ENCODE data around the gene ZBTB7A. TPM values are rescaled to one million over a fixed set of nuclear protein-coding genes. Genes with fewer than 3 reads are reported as not detected.
A peak's percentile ranks its signal among the peaks of the same experiment; 100 is the strongest.

ZBTB7A gene
- total and polyA plus RNA-seq, 10 of the 15 experiments (the other 5 are each of a cell fraction or from before 2014, with no cell fraction given): 0.26 to 42.4 (median 4.5) TPM

DNA sequence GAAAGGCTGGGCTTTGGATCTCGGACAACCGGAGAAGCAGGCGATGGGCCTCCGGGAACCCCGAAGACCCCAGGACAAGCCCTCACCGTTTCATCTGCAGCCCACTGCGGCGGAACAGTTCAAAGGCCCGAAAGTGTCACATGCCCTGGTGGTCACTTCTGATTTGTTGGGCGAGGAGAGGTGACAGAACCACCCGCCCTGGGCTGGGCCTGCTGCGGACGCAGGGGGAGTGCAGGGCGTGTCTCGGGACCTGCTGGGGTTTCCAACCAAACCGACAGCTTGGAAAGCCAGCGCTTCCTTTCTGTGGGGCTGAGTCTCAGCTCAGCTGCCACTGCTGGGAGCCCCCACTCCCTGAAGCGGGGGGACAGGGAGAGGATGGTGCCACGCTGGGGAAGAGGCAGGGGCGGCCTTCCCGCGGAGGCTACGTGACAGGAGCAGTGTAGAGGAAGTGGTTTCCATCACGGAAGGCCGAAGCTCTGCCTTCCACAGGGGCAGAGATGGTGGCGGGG lies 22.8 kb upstream of the ZBTB7A start (continued):
- TF ChIP-seq SKIL (IDR thresholded peaks at IDR 0.05; ENCODE audit: low read depth, poor library complexity, severe bottlenecking) (no peak), NBN (IDR thresholded peaks at IDR 0.05) (no peak), SMARCA5 (IDR thresholded peaks at IDR 0.05) (no peak), USF1 (IDR thresholded peaks at IDR 0.05; ENCODE audit: borderline replicate concordance, extremely low read length, insufficient read depth, low read depth, low read length) (peak; percentile 78), RUNX3 (IDR thresholded peaks at IDR 0.05; ENCODE audit: low read length) (peak; percentile 27; the same call in 1 of the 2 replicates), EGR1 (IDR thresholded peaks at IDR 0.05; ENCODE audit: borderline replicate concordance in 1 of 2, low read depth in 2 of 2, low read length in 2 of 2) (0 out of 3 replicates have a peak, but pooled peaks of 1 of the 2 experiments have one; percentile 5)

- 0 out of 2 replicates have a peak overlapping the region, but pooled peaks have one; percentile 31 for H3K4me2 ChIP-seq (ENCODE audit: control insufficient read depth, insufficient read depth)
- BruUV-seq (replicated peaks): no TSS peak
- SMC1A ChIA-PET (ENCODE audit: uncharacterized antibody, unreplicated experiment): no interaction called here
- H2AFZ ChIP-seq (ENCODE audit: control insufficient read depth, low read depth, low read length): peak overlapping the region; percentile 44
- H3K4me1 ChIP-seq (ENCODE audit: control insufficient read depth, insufficient read depth, low read length): peaks cover 14% of the 10 kb centered on the region
- FAIRE-seq (no peak), DNase-seq (ENCODE audit: low read depth, low spot score) (no peak), ATAC-seq (no peak)
- WGBS (ENCODE audit: insufficient coverage, insufficient replicate concordance, low lambda C conversion rate, missing lambda C conversion rate): 88% methylated on average over 2 of the region's 2 CpGs
- H4K20me1 ChIP-seq (ENCODE audit: control insufficient read depth, insufficient read depth): no peaks in the 10 kb centered on the region
- POLR2A ChIA-PET: interaction anchor here (0.6 kb wide), 1 partner anchor 279 kb away, joined by 4 read pairs; no protein-coding TSS in a partner anchor
- H3K4me3 ChIP-seq: no peak overlapping the region
- CTCF ChIA-PET: interaction anchor here (1.3 kb wide), 1 partner anchor 119 kb away, joined by 3 read pairs; no protein-coding TSS in a partner anchor
- peak overlapping the region; percentile 58; the same call in 1 of the 2 replicates for H3K9ac ChIP-seq (ENCODE audit: control insufficient read depth, insufficient read depth, low read length)
- in situ Hi-C loops (cut with MboI): no loop called here
- intact Hi-C loops (cut with micrococcal nuclease; ENCODE audit: unreplicated experiment): no loop called here
- H3K79me2 ChIP-seq (ENCODE audit: control insufficient read depth, insufficient read depth, low read length): no peaks in the 10 kb centered on the region
- H3K9me3 ChIP-seq (replicated peaks; ENCODE audit: control insufficient read depth, insufficient read depth, low read length): no peaks in the 10 kb centered on the region
- H3K27ac ChIP-seq (ENCODE audit: control insufficient read depth, insufficient read depth): peak overlapping the region; percentile 27
- RAD21 ChIA-PET (ENCODE audit: unreplicated experiment): interaction anchor here (1.0 kb wide), 1 partner anchor 20 kb away, joined by 3 read pairs; no protein-coding TSS in a partner anchor
- H3K27me3 ChIP-seq (replicated peaks in 1 of 2; ENCODE audit: control insufficient read depth in 2 of 2, insufficient read depth in 2 of 2, low read length in 1 of 2): no peaks in the 10 kb centered on the region
- H3K36me3 ChIP-seq (ENCODE audit: control insufficient read depth in 2 of 2, insufficient read depth in 2 of 2, low read length in 1 of 2): no peaks in the 10 kb centered on the region; a peak in 2 of 4 replicates
- TF ChIP-seq SUPT20H (IDR thresholded peaks at IDR 0.05; ENCODE audit: borderline replicate concordance, control insufficient read depth, low read depth, low read length) (no peak), SREBF1 (IDR thresholded peaks at IDR 0.05; ENCODE audit: low read length) (no peak), SUZ12 (IDR thresholded peaks at IDR 0.05; ENCODE audit: unreplicated experiment) (no peak), EP300 (IDR thresholded peaks at IDR 0.05; ENCODE audit: borderline replicate concordance in 1 of 2, control insufficient read depth in 1 of 2, low read depth in 2 of 2, low read length in 2 of 2) (no peak), ESRRA (IDR thresholded peaks at IDR 0.05; ENCODE audit: low read length) (no peak), KAT2A (conservative IDR thresholded peaks at IDR 0.05; ENCODE audit: control insufficient read depth, low read depth, low read length) (no peak), POU2F2 (IDR thresholded peaks at IDR 0.05; ENCODE audit: borderline replicate concordance, low read depth, low read length) (no peak), EGR1 (IDR thresholded peaks at IDR 0.05; ENCODE audit: borderline replicate concordance in 1 of 2, low read depth in 2 of 2, low read length in 2 of 2) (no peak), NR2F1 (conservative IDR thresholded peaks at IDR 0.05) (no peak), NBN (IDR thresholded peaks at IDR 0.05) (no peak), IKZF2 (IDR thresholded peaks at IDR 0.05) (no peak), CBFB (IDR thresholded peaks at IDR 0.05; ENCODE audit: low read depth) (no peak), ASH2L (IDR thresholded peaks at IDR 0.05; ENCODE audit: borderline replicate concordance, low read depth) (no peak), CHD1 (IDR thresholded peaks at IDR 0.05; ENCODE audit: low read depth, low read length) (no peak), PKNOX1 (IDR thresholded peaks at IDR 0.05) (no peak)
These were observed 22.3 kb upstream of the ZBTB7A start for GRCh38 chr19:4088975-4089374.

Data from GM12878 (cell line).